Measurements from ENCODE around the gene UBL4B.

UBL4B gene

GRCh38 chr1:110120960-110121561, 8.8 kb downstream of the UBL4B start (continued):
- TF ChIP-seq OSR2 (tag by site-specific recombination; IDR thresholded peaks at IDR 0.05) (peak; percentile 97), ZNF274 (IDR thresholded peaks at IDR 0.05; ENCODE audit: low read length) (no peak), ZNF274 (tag by site-specific recombination; IDR thresholded peaks at IDR 0.05; ENCODE audit: borderline replicate concordance) (no peak), FEZF1 (tag by site-specific recombination; IDR thresholded peaks at IDR 0.05) (peak; percentile 70), ZNF214 (tag by site-specific recombination; IDR thresholded peaks at IDR 0.05; ENCODE audit: borderline replicate concordance) (no peak), ZNF561 (tag by site-specific recombination; IDR thresholded peaks at IDR 0.05; ENCODE audit: borderline replicate concordance) (no peak; the same call in 1 of the 2 replicates), PRDM1 (tag by site-specific recombination; IDR thresholded peaks at IDR 0.05) (no peak), ZNF768 (tag by site-specific recombination; IDR thresholded peaks at IDR 0.05) (no peak), IKZF3 (tag by site-specific recombination; IDR thresholded peaks at IDR 0.05) (0 out of 2 replicates have a peak, but pooled peaks have one; percentile 31), TCF7L2 (IDR thresholded peaks at IDR 0.05; ENCODE audit: borderline replicate concordance, low read depth, low read length) (no peak), KLF10 (tag by site-specific recombination; IDR thresholded peaks at IDR 0.05) (no peak), BCL6B (tag by site-specific recombination; IDR thresholded peaks at IDR 0.05) (no peak), ZNF423 (tag by site-specific recombination; IDR thresholded peaks at IDR 0.05) (peak; percentile 97), EGR2 (tag by site-specific recombination; IDR thresholded peaks at IDR 0.05; ENCODE audit: low read depth) (no peak), ZNF521 (tag by site-specific recombination; IDR thresholded peaks at IDR 0.05) (no peak), ZNF654 (tag by site-specific recombination; IDR thresholded peaks at IDR 0.05; ENCODE audit: low read depth) (no peak), ZNF600 (tag by site-specific recombination; IDR thresholded peaks at IDR 0.05) (no peak), ZBTB8A (tag by site-specific recombination; IDR thresholded peaks at IDR 0.05) (peak; percentile 75), PRDM6 (tag by site-specific recombination; IDR thresholded peaks at IDR 0.05) (no peak), ZNF37A (tag by site-specific recombination; IDR thresholded peaks at IDR 0.05) (no peak), ZBTB17 (tag by site-specific recombination; IDR thresholded peaks at IDR 0.05) (no peak), ZNF664 (tag by site-specific recombination; IDR thresholded peaks at IDR 0.05) (no peak), ZBTB20 (tag by site-specific recombination; IDR thresholded peaks at IDR 0.05) (peak; percentile 47; the same call in 1 of the 2 replicates), ZNF639 (tag by site-specific recombination; IDR thresholded peaks at IDR 0.05) (no peak), ZNF623 (tag by site-specific recombination; IDR thresholded peaks at IDR 0.05) (no peak), PBX3 (CRISPR knock-in tag; IDR thresholded peaks at IDR 0.05) (no peak), ZNF146 (tag by site-specific recombination; IDR thresholded peaks at IDR 0.05) (no peak), ZNF335 (tag by site-specific recombination; conservative IDR thresholded peaks at IDR 0.05) (no peak), ZNF138 (tag by site-specific recombination; IDR thresholded peaks at IDR 0.05; ENCODE audit: borderline replicate concordance) (no peak), ZNF140 (tag by site-specific recombination; IDR thresholded peaks at IDR 0.05) (no peak), SP7 (tag by site-specific recombination; IDR thresholded peaks at IDR 0.05) (peak; percentile 86), YY1 (tag by site-specific recombination; IDR thresholded peaks at IDR 0.05) (no peak)
- TF ChIP-seq, protein P1, sequence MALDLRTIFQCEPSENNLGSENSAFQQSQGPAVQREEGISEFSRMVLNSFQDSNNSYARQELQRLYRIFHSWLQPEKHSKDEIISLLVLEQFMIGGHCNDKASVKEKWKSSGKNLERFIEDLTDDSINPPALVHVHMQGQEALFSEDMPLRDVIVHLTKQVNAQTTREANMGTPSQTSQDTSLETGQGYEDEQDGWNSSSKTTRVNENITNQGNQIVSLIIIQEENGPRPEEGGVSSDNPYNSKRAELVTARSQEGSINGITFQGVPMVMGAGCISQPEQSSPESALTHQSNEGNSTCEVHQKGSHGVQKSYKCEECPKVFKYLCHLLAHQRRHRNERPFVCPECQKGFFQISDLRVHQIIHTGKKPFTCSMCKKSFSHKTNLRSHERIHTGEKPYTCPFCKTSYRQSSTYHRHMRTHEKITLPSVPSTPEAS (tag by site-specific recombination; IDR thresholded peaks at IDR 0.05) = no peak
- TF ChIP-seq, protein P2, sequence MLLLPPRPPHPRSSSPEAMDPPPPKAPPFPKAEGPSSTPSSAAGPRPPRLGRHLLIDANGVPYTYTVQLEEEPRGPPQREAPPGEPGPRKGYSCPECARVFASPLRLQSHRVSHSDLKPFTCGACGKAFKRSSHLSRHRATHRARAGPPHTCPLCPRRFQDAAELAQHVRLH (tag by site-specific recombination; IDR thresholded peaks at IDR 0.05) = no peak
- TF ChIP-seq, protein P3, sequence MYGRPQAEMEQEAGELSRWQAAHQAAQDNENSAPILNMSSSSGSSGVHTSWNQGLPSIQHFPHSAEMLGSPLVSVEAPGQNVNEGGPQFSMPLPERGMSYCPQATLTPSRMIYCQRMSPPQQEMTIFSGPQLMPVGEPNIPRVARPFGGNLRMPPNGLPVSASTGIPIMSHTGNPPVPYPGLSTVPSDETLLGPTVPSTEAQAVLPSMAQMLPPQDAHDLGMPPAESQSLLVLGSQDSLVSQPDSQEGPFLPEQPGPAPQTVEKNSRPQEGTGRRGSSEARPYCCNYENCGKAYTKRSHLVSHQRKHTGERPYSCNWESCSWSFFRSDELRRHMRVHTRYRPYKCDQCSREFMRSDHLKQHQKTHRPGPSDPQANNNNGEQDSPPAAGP (tag by site-specific recombination; IDR thresholded peaks at IDR 0.05) = no peak

Data from HEK293 (cell line).